B cell (primary cell): Measurements from ENCODE around the gene TRIP10. TPM values are rescaled to one million over a fixed set of nuclear protein-coding genes. Genes with fewer than 3 reads are reported as not detected.

Experiments
- ATAC-seq: fragments of 200-7000 bp; cut with Tn5 transposase; one replicate; pipeline ENCODE4 v1.10.0; 2021; ENCODE audit warnings: low read depth, mild to moderate bottlenecking, moderate number of reproducible peaks, moderate library complexity
- CTCF ChIA-PET: fragments of 350-600 bp; sonication (Branson Sonifier 250); formaldehyde crosslinking; loops from one replicate; lab custom pipeline; 2021; ENCODE audit warnings: antibody characterized with exemption, inconsistent platforms; lab: Charles Lee
- POLR2A ChIA-PET: fragments of 350-600 bp; sonication (Branson Sonifier 250); formaldehyde crosslinking; loops from one replicate; lab custom pipeline; 2021; ENCODE audit warnings: antibody characterized with exemption; lab: Charles Lee
- DNase-seq: peaks from one replicate; pipeline ENCODE4 v3.0.0; 2013
- H2AFZ ChIP-seq: 2 replicates; pipeline ENCODE4 v1.6.1; 2012; ENCODE audit warnings: mild to moderate bottlenecking, low read depth, low read length; ENCODE audit not compliant: insufficient read depth, poor library complexity, severe bottlenecking
- H3K27ac ChIP-seq, 2 donors: 1 replicate in 1 of 2; 2 replicates in 1 of 2; pipeline ENCODE4 v1.5.1; 2012 to 2013; ENCODE audit warnings: low read length in 2 of 2, mild to moderate bottlenecking in 2 of 2, moderate library complexity in 1 of 2
- H3K27me3 ChIP-seq, 4 experiments: fragments of 200-600 bp in 1 of 4; sonication (generic) in 1 of 4; replicated peaks in 1 of 4; 1 replicate in 2 of 4; 2 replicates in 2 of 4; pipeline versions ENCODE4 v1.6.1 to v1.7.0; 2013 to 2016; ENCODE audit warnings: low read length in 3 of 4, mild to moderate bottlenecking in 2 of 4, mixed read lengths in 1 of 4, moderate library complexity in 1 of 4; ENCODE audit not compliant: insufficient read depth in 4 of 4, control insufficient read depth in 3 of 4; ENCODE audit errors: control extremely low read depth in 1 of 4
- H3K36me3 ChIP-seq, 2 experiments: replicated peaks in 1 of 2; 1 replicate in 1 of 2; 2 replicates in 1 of 2; pipeline versions ENCODE4 v1.6.1 to v1.7.1; 2013; ENCODE audit warnings: low read length in 1 of 2; ENCODE audit not compliant: insufficient read depth in 2 of 2, control insufficient read depth in 1 of 2; ENCODE audit errors: control extremely low read depth in 1 of 2, extremely low read depth in 1 of 2
- H3K4me1 ChIP-seq, 2 donors: fragments of 200-600 bp in 1 of 2; sonication (generic) in 1 of 2; 1 replicate in 1 of 2; 2 replicates in 1 of 2; pipeline versions ENCODE4 v1.5.1 to v1.6.1; 2013 to 2017; ENCODE audit warnings: low read length in 2 of 2; ENCODE audit not compliant: control insufficient read depth in 2 of 2, insufficient read depth in 2 of 2
- H3K4me2 ChIP-seq: replicated peaks from 2 replicates; pipeline ENCODE3; 2012; ENCODE audit warnings: mild to moderate bottlenecking, low read depth, low read length; ENCODE audit not compliant: poor library complexity, severe bottlenecking
- H3K4me3 ChIP-seq, 5 experiments: fragments of 200-600 bp in 1 of 5; sonication (generic) in 1 of 5; 1 replicate in 3 of 5; 2 replicates in 2 of 5; pipeline versions ENCODE4 v1.5.1 to v1.7.0; 2011 to 2016; ENCODE audit warnings: low read length in 4 of 5, mild to moderate bottlenecking in 4 of 5, low read depth in 2 of 5, control low read depth in 1 of 5, moderate library complexity in 1 of 5; ENCODE audit not compliant: insufficient read depth in 1 of 5; ENCODE audit errors: control extremely low read depth in 1 of 5, extremely low read depth in 1 of 5
- H3K79me2 ChIP-seq: fragments of 200-600 bp; sonication (generic); one replicate; pipeline ENCODE4 v1.6.0; 2016; ENCODE audit warnings: low read length; ENCODE audit not compliant: control insufficient read depth, insufficient read depth
- H3K9ac ChIP-seq: fragments of 200-600 bp; sonication (generic); 2 replicates; pipeline ENCODE4 v1.6.1; 2017; ENCODE audit warnings: mild to moderate bottlenecking, low read length, moderate library complexity
- H3K9me3 ChIP-seq, 3 donors: one replicate each; pipeline versions ENCODE4 v1.6.1 to v1.7.1; 2013; ENCODE audit warnings: low read length in 2 of 3; ENCODE audit not compliant: control insufficient read depth in 2 of 3, insufficient read depth in 1 of 3; ENCODE audit errors: control extremely low read depth in 1 of 3
- H4K20me1 ChIP-seq: 2 replicates; pipeline ENCODE4 v1.6.0; 2012; ENCODE audit warnings: mild to moderate bottlenecking, low read length; ENCODE audit not compliant: insufficient read depth, control insufficient read depth, poor library complexity, severe bottlenecking
- H3K27ac Mint-ChIP-seq: one replicate; pipeline ENCODE4 v1.8.0; 2021; ENCODE audit warnings: mixed read lengths
- H3K27me3 Mint-ChIP-seq: one replicate; pipeline ENCODE4 v1.8.0; 2021; ENCODE audit warnings: mixed read lengths
- H3K4me1 Mint-ChIP-seq: one replicate; pipeline ENCODE4 v1.8.0; 2021; ENCODE audit warnings: mixed read lengths
- H3K4me3 Mint-ChIP-seq: one replicate; pipeline ENCODE4 v1.8.0; 2021; ENCODE audit warnings: mixed read lengths
- H3K9me3 Mint-ChIP-seq: one replicate; pipeline ENCODE4 v1.8.0; 2022; ENCODE audit warnings: mixed read lengths; ENCODE audit not compliant: insufficient read depth
- CTCF ChIP-seq: fragments of 200-600 bp; IDR thresholded peaks from one replicate; pipeline ENCODE4 v1.8.0; 2022; ENCODE audit warnings: antibody characterized with exemption, mild to moderate bottlenecking
- EZH2 ChIP-seq: IDR thresholded peaks from 2 replicates; pipeline ENCODE4 v1.6.1; 2012; ENCODE audit warnings: borderline replicate concordance, low read depth, mild to moderate bottlenecking, moderate library complexity, low read length; ENCODE audit not compliant: insufficient read depth, poor library complexity, severe bottlenecking
- WGBS: methylation state at CpG from one replicate; pipeline ENCODE4 v1.1.5; 2013; ENCODE audit warnings: missing lambda C conversion rate; ENCODE audit not compliant: insufficient coverage; 5-methylcytosine and 5-hydroxymethylcytosine counted together
- intact Hi-C: fragments of 100-400 bp; cut with micrococcal nuclease; formaldehyde crosslinking; loops from one replicate; pipeline ENCODE4 v1.10.0; 2022
- polyA plus RNA-seq: library from polyadenylated mRNA; depleted of rRNA; stranded (reverse); fragments of >200 nt; gene quantifications from 2 replicates; pipeline ENCODE4 v1.2.3, GENCODE V29; 2012
- total RNA-seq, 2 donors: library from RNA; stranded (reverse); fragments of 120-200 nt in 1 of 2; gene quantifications; 1 replicate in 1 of 2; 2 replicates in 1 of 2; pipeline versions ENCODE4 v1.2.3 to v1.2.4, GENCODE V29; 2013 to 2022

The TRIP10 gene
- total and polyA plus RNA-seq, 2 donors (not counting 1 experiment from before 2014, with no cell fraction given) = 5.9 to 42.7 TPM

- ChIA-PET CTCF (no interaction called here), POLR2A (interaction anchor here (0.6 kb wide), 1 partner anchor 811 kb away, joined by 3 read pairs; no protein-coding TSS in a partner anchor)
- H3K27ac ChIP-seq = no peak overlapping the region
- WGBS = 75% methylated on average over 1 of the region's 3 CpGs
- TF ChIP-seq EZH2 = no peak
- no peak for TF ChIP-seq CTCF
- Mint-ChIP-seq H3K27me3 (peaks cover 27% of the 10 kb centered on the region), H3K9me3 (no peaks in the 10 kb centered on the region), H3K4me1 (peaks cover 12% of the 10 kb centered on the region), H3K4me3 (no peak overlapping the region), H3K27ac (no peak overlapping the region)
- H3K79me2 ChIP-seq = no peaks in the 10 kb centered on the region
- H2AFZ ChIP-seq = no peak overlapping the region
- no peaks in the 10 kb centered on the region for H3K36me3 ChIP-seq
- H3K9me3 ChIP-seq = no peaks in the 10 kb centered on the region
- H3K4me1 ChIP-seq = peaks cover 3 to 11% of the 10 kb centered on the region in 2 donors
- no peak overlapping the region for H3K4me2 ChIP-seq
- no peak overlapping the region for H3K9ac ChIP-seq
- no peak overlapping the region for H3K4me3 ChIP-seq
- DNase-seq (no peak), ATAC-seq (no peak)
- no peaks in the 10 kb centered on the region for H4K20me1 ChIP-seq
- intact Hi-C loops = no loop called here
- H3K27me3 ChIP-seq = peaks cover 0 to 28% (median 5%) of the 10 kb centered on the region in 4 experiments
These were observed 32.9 kb upstream of the TRIP10 start for GRCh38 chr19:6706633-6706958.

- intact Hi-C loops = no loop called here
These were observed 32.3 kb upstream of the TRIP10 start for GRCh38 chr19:6707011-6707657.

More at GRCh38 chr19:6707011-6707657, 32.3 kb upstream of the TRIP10 start:
- Mint-ChIP-seq H3K4me3 (no peak overlapping the region), H3K9me3 (no peaks in the 10 kb centered on the region), H3K27me3 (peaks cover 28% of the 10 kb centered on the region), H3K4me1 (peaks cover 12% of the 10 kb centered on the region), H3K27ac (no peak overlapping the region)
- no peaks in the 10 kb centered on the region for H3K9me3 ChIP-seq
- H3K4me2 ChIP-seq = no peak overlapping the region
- WGBS = 94% methylated on average over 31 of the region's 44 CpGs
- no peak overlapping the region for H3K9ac ChIP-seq
- H3K79me2 ChIP-seq = no peaks in the 10 kb centered on the region
- H3K27ac ChIP-seq = no peak overlapping the region
- H2AFZ ChIP-seq = no peak overlapping the region
- H3K4me1 ChIP-seq = peaks cover 3 to 11% of the 10 kb centered on the region in 2 donors
- no peak overlapping the region for H3K4me3 ChIP-seq
- no peak for DNase-seq
- H3K27me3 ChIP-seq = peaks cover 0 to 28% (median 5%) of the 10 kb centered on the region in 4 experiments
- ATAC-seq = no peak
- CTCF ChIA-PET = no interaction called here
- TF ChIP-seq CTCF (no peak), EZH2 (no peak)
- no peaks in the 10 kb centered on the region for H4K20me1 ChIP-seq
- POLR2A ChIA-PET = no interaction called here
- no peaks in the 10 kb centered on the region for H3K36me3 ChIP-seq
